Measurements from ENCODE around the gene FFAR2.

The FFAR2 gene

DNA sequence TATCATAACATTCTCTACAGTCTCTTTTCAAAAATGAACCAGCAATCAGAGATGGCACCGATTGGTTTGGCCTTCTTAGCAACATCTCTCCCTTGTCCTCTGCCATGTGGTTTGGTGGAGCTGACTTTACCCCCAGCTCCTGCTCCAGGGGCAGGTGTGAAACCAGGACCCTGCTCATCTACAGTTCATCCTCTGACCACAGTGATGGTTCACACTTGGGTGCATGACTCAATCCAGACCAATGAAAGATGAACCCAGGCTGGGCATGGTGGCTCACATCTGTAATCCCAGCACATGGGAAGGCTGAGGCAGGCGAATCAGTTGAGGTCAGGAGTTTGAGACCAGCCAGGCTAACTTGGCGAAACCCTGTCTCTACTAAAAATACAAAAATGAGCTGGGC is 33.6 kb upstream of the FFAR2 start:
- ChIA-PET POLR2A (no interaction called here), CTCF (interaction anchor here (1.2 kb wide), 1 partner anchor 61 kb away, joined by 3 read pairs; no protein-coding TSS in a partner anchor)
- TF ChIP-seq, protein P1, sequence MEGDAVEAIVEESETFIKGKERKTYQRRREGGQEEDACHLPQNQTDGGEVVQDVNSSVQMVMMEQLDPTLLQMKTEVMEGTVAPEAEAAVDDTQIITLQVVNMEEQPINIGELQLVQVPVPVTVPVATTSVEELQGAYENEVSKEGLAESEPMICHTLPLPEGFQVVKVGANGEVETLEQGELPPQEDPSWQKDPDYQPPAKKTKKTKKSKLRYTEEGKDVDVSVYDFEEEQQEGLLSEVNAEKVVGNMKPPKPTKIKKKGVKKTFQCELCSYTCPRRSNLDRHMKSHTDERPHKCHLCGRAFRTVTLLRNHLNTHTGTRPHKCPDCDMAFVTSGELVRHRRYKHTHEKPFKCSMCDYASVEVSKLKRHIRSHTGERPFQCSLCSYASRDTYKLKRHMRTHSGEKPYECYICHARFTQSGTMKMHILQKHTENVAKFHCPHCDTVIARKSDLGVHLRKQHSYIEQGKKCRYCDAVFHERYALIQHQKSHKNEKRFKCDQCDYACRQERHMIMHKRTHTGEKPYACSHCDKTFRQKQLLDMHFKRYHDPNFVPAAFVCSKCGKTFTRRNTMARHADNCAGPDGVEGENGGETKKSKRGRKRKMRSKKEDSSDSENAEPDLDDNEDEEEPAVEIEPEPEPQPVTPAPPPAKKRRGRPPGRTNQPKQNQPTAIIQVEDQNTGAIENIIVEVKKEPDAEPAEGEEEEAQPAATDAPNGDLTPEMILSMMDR (IDR thresholded peaks at IDR 0.05; ENCODE audit: insufficient read depth, low read length, missing control alignments), result no peak
- no peak overlapping the region for H3K4me3 ChIP-seq (ENCODE audit: low read depth, low read length)
- no peak for DNase-seq (ENCODE audit: low read depth, low spot score)

DNA sequence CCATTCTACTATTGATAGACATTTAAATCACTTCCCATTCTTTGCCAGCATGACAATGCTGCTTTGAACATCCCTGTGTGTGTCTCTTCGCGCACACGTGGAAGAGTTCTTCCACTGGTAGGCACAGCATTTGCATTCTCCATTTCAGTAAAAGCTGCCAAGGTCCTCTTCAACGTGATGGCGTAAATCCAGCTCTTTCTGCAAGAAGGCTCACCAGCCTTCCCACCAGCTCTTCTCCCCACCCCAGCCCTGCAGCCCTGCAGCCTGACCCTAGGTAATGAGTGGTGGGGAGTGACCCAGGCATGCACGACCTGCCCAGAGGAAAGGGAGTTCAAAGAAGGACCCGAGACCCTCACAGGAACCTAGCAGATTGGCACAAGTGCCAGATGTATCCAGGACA is 31.7 kb upstream of the FFAR2 start:
- ChIA-PET POLR2A (no interaction called here), CTCF (no interaction called here)
- no peak for DNase-seq (ENCODE audit: low read depth, low spot score)
- TF ChIP-seq, protein P1 (IDR thresholded peaks at IDR 0.05; ENCODE audit: insufficient read depth, low read length, missing control alignments), result no peak
- no peak overlapping the region for H3K4me3 ChIP-seq (ENCODE audit: low read depth, low read length)

DNA sequence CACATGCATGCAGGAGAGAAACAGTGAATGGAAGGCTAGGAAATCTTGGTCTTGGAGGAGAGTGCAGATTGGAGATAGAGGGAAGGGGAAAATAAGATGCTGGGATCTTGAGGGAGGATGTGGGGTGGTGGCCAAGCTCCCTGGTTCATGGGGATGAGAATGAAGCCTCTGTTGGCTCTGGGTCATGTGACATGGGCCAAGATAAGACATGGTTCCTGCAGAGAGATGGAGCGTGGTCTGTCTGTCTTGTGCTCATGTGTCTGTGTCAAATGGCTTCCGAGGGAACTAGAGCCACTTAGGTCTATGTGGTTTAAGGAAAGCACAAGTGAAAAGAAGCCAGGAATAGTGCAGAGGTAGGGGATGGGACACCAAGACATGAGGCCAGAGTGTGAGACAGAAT is 30.8 kb upstream of the FFAR2 start:
- H3K4me3 ChIP-seq (ENCODE audit: low read depth, low read length), result no peak overlapping the region
- POLR2A ChIA-PET, result interaction anchor here (0.6 kb wide), 1 partner anchor 22 kb away, joined by 3 read pairs; no protein-coding TSS in a partner anchor
- no peak for DNase-seq (ENCODE audit: low read depth, low spot score)
- CTCF ChIA-PET, result no interaction called here
- TF ChIP-seq, protein P1 (IDR thresholded peaks at IDR 0.05; ENCODE audit: insufficient read depth, low read length, missing control alignments), result no peak

DNA sequence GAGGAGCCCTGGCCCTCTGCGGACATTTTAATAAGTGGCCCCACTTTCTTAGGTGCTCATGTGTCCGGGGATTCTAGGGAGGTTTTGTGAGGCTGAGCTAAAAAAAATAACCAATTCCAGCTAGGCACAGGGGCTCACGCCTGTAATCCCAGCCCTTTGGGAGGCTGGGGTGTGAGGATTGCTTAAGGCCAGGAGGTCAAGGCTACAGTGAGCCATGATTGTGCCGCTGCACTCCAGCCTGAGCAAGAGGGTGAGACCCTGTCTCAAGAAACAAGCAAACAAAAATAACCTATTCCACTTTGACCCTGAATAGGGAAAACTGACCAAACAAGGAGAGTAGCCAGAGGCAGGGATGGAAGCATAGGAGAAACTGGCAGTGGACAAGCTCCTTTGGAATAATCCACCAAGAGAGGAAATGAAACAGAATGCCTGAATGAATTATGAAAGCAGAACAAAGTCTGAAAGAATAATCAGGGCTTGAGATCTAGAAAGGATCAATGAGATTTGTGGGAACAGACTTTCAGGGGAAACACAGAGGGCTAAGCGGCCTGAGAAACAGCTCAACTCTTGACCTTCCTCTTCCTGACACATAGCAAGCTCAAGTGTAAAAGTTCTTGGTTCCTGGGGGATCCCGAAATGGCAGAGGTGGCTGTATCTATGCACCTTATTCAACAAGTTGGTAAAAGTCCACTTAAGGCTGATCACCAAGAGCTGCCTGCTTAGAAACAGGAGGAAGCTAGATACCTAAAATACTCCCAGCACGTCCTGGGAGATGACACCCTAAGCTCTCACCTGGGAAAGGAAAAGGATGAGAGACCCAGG is 30.1 kb upstream of the FFAR2 start:
- ChIA-PET POLR2A (interaction anchor here (0.6 kb wide), 1 partner anchor 27 kb away, joined by 3 read pairs; no protein-coding TSS in a partner anchor), CTCF (no interaction called here)
- TF ChIP-seq, protein P1 (IDR thresholded peaks at IDR 0.05; ENCODE audit: insufficient read depth, low read length, missing control alignments), result no peak
- DNase-seq (ENCODE audit: low read depth, low spot score), result no peak
- no peak overlapping the region for H3K4me3 ChIP-seq (ENCODE audit: low read depth, low read length)

DNA sequence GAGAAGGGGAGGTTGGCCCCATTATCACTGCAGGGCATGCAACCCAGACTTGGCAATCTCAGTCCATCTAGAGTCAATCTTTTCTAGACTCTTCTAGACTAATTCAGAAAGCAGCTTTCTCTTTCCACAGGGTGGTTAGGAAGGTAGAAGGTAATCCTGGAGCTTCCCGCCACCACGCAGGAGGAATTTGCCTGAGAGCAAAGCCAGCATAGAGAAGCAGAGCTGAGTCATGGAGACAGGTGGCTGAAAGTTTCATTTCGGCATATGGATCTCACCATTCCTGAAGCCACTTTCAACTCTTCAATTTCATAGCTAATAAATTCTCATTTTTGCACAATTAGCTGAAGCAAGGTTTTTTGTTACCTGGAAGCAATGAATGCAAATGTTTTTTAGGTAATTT is 29.0 kb upstream of the FFAR2 start:
- no peak for DNase-seq (ENCODE audit: low read depth, low spot score)
- ChIA-PET CTCF (no interaction called here), POLR2A (no interaction called here)

DNA sequence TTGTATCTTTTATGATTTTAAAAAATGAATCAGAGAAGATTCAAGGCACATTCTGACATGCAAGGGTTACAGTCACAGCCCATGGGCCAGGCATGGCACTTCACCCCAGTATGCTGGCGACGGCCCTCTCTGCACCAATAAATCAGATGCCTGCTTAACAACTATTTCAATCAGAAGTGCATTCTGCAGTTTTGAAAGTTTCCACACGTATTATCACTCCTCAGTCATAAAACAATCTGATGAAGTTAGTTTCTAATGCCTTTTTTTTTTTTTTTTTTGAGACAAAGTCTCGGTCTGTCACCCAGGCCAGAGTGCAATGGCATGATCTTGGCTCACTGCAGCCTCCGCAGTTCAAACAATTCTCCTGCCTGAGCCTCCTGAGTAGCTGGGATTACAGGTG is 28.3 kb upstream of the FFAR2 start:
- DNase-seq (ENCODE audit: low read depth, low spot score), result no peak
- CTCF ChIA-PET, result no interaction called here
- POLR2A ChIA-PET, result no interaction called here
- TF ChIP-seq, protein P1 (IDR thresholded peaks at IDR 0.05; ENCODE audit: insufficient read depth, low read length, missing control alignments), result no peak
- H3K4me3 ChIP-seq (ENCODE audit: low read depth, low read length), result no peak overlapping the region

More for the DNA sequence above, 29.0 kb upstream of the FFAR2 start:
- TF ChIP-seq, protein P1 (IDR thresholded peaks at IDR 0.05; ENCODE audit: insufficient read depth, low read length, missing control alignments), result no peak
- H3K4me3 ChIP-seq (ENCODE audit: low read depth, low read length), result no peak overlapping the region

All from AG04449 (cell line).